ENCODE measurements around the gene CDKN1C.

The CDKN1C gene

DNA sequence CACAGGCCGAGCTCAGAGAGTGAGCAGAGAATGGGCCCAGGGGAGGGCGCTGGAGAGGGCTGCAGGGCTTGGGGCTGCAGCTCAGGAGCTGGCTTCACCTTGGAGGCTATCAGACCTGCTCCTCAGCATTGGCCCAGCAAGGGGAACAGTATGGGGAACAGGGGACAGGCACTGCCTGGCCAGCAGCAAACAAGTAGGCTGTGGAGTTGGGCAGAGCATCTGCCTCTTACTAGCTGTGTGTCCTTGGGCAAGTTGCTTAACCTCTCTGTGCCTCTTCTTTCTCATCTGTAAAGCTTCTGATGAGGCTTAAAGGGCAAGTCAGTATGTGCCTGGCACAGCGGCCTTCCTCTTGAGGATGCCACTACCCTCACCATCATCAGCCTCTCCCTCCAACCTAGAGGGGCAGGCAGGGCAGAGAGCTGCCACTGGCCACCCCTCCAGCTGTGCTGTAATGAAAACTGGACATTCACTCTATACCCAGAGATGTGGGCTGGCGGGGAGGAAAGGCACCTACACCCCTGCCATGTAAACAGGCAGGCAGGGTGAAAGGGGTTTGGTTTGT lies 7.5 kb upstream of the CDKN1C start:
- POLR2A ChIA-PET, result interaction anchor here (0.6 to 2.1 kb wide), 3 partner anchors 37 to 360 kb away, joined by 3 to 12 read pairs (median 10); partner anchors contain the start of gene PHLDA2
- Histone ChIP-seq H3K27ac (ENCODE audit: extremely low read depth, low read depth, low read length) (no peak overlapping the region), H3K9me3 (ENCODE audit: control insufficient read depth, insufficient read depth, low read depth, low read length) (no peaks in the 10 kb centered on the region), H3K4me3 (ENCODE audit: low read depth, low read length) (no peak overlapping the region), H3K4me1 (ENCODE audit: control insufficient read depth, insufficient read depth, low read length) (no peaks in the 10 kb centered on the region), H3K36me3 (ENCODE audit: control insufficient read depth in 2 of 2, insufficient read depth in 1 of 2, low read length in 2 of 2) (no peaks in the 10 kb centered on the region)
- CTCF ChIA-PET, result interaction anchor here (0.5 to 16.8 kb wide), 20 partner anchors 8 to 582 kb away, joined by 3 to 456 read pairs (median 4); a partner anchor contains a TSS
- peak; percentile 75; the same call in 1 of the 2 replicates for TF ChIP-seq ZNF768 (tag by site-specific recombination; IDR thresholded peaks at IDR 0.05)
- TF ChIP-seq, protein P1, sequence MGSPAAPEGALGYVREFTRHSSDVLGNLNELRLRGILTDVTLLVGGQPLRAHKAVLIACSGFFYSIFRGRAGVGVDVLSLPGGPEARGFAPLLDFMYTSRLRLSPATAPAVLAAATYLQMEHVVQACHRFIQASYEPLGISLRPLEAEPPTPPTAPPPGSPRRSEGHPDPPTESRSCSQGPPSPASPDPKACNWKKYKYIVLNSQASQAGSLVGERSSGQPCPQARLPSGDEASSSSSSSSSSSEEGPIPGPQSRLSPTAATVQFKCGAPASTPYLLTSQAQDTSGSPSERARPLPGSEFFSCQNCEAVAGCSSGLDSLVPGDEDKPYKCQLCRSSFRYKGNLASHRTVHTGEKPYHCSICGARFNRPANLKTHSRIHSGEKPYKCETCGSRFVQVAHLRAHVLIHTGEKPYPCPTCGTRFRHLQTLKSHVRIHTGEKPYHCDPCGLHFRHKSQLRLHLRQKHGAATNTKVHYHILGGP (tag by site-specific recombination; IDR thresholded peaks at IDR 0.05), result no peak

DNA sequence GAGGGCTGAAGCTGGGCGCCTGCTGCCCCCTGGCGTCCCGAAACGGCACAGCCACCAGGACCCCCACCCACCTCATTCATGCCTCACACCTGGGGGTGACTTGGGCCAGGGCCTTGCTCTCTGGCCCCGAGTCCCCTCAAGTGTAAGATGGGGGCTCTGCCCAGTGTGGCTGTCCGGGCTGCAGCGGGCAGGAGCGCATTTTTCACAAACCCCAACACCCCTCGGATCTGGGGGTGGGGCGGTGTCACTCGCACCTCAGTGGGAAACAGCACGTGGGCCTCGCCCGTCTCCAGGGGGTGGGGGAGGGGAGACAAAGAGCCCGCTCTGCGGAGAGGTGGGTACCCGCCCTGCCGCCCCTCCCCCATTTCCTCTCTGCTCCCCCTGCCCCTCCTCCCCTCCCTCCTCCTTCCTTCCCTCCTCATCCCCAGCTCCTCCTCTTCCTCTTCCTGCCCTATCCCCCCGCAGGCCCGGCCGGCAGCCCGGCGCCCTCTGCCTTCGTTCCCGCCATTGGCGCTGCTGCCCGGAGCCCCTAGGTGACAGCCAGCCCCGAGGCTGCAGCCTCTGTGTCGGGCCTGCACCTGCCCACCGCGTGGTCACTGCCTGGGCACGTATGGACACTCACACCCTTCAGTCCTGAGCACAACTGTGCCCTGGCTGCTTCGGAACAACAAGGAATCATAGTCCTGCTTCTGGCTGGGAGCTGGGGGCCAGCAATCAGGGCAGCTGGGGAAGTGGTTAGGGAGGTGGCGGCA lies 6.8 kb upstream of the CDKN1C start:
- no peaks in the 10 kb centered on the region for H3K4me1 ChIP-seq (ENCODE audit: control insufficient read depth, insufficient read depth, low read length)
- H3K27ac ChIP-seq (ENCODE audit: extremely low read depth, low read depth, low read length), result no peak overlapping the region
- no peak overlapping the region for H3K4me3 ChIP-seq (ENCODE audit: low read depth, low read length)
- no peaks in the 10 kb centered on the region for H3K9me3 ChIP-seq (ENCODE audit: control insufficient read depth, insufficient read depth, low read depth, low read length)
- ChIA-PET POLR2A (interaction anchor here (0.6 to 2.1 kb wide), 3 partner anchors 37 to 359 kb away, joined by 3 to 12 read pairs (median 10); partner anchors contain the start of gene PHLDA2), CTCF (interaction anchor here (0.5 to 16.8 kb wide), 28 partner anchors 8 to 581 kb away, joined by 3 to 456 read pairs (median 4); a partner anchor contains a TSS)
- H3K36me3 ChIP-seq (ENCODE audit: control insufficient read depth in 2 of 2, insufficient read depth in 1 of 2, low read length in 2 of 2), result no peaks in the 10 kb centered on the region
- TF ChIP-seq KLF16 (tag by site-specific recombination; IDR thresholded peaks at IDR 0.05), result peak; percentile 42; the same call in 1 of the 2 replicates
- TF ChIP-seq EGR2 (tag by site-specific recombination; IDR thresholded peaks at IDR 0.05; ENCODE audit: low read depth), result peak; percentile 61
- TF ChIP-seq ZNF776 (tag by site-specific recombination; IDR thresholded peaks at IDR 0.05; ENCODE audit: borderline replicate concordance), result no peak
- TF ChIP-seq ZNF791 (tag by site-specific recombination; IDR thresholded peaks at IDR 0.05), result no peak
- TF ChIP-seq REPIN1 (tag by site-specific recombination; IDR thresholded peaks at IDR 0.05; ENCODE audit: low read depth), result no peak
- no peak for TF ChIP-seq GFI1B (tag by site-specific recombination; IDR thresholded peaks at IDR 0.05)
- TF ChIP-seq ZNF292 (tag by site-specific recombination; IDR thresholded peaks at IDR 0.05; ENCODE audit: borderline replicate concordance, low read depth), result no peak
- TF ChIP-seq ZNF768 (tag by site-specific recombination; IDR thresholded peaks at IDR 0.05), result no peak
- TF ChIP-seq, protein P2, sequence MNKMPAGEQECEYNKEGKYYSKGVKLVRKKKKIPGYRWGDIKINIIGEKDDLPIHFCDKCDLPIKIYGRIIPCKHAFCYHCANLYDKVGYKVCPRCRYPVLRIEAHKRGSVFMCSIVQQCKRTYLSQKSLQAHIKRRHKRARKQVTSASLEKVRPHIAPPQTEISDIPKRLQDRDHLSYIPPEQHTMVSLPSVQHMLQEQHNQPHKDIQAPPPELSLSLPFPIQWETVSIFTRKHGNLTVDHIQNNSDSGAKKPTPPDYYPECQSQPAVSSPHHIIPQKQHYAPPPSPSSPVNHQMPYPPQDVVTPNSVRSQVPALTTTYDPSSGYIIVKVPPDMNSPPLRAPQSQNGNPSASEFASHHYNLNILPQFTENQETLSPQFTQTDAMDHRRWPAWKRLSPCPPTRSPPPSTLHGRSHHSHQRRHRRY (tag by site-specific recombination; IDR thresholded peaks at IDR 0.05), result no peak
- TF ChIP-seq, protein P3, sequence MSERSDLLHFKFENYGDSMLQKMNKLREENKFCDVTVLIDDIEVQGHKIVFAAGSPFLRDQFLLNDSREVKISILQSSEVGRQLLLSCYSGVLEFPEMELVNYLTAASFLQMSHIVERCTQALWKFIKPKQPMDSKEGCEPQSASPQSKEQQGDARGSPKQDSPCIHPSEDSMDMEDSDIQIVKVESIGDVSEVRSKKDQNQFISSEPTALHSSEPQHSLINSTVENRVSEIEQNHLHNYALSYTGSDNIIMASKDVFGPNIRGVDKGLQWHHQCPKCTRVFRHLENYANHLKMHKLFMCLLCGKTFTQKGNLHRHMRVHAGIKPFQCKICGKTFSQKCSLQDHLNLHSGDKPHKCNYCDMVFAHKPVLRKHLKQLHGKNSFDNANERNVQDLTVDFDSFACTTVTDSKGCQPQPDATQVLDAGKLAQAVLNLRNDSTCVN (tag by site-specific recombination; optimal IDR thresholded peaks at IDR 0.05), result no peak
- no peak for TF ChIP-seq ZNF629 (tag by site-specific recombination; IDR thresholded peaks at IDR 0.05)
- TF ChIP-seq ZNF830 (tag by site-specific recombination; IDR thresholded peaks at IDR 0.05; ENCODE audit: low read depth), result no peak
- no peak for TF ChIP-seq ZBTB1 (tag by site-specific recombination; IDR thresholded peaks at IDR 0.05)
- TF ChIP-seq, protein P4, sequence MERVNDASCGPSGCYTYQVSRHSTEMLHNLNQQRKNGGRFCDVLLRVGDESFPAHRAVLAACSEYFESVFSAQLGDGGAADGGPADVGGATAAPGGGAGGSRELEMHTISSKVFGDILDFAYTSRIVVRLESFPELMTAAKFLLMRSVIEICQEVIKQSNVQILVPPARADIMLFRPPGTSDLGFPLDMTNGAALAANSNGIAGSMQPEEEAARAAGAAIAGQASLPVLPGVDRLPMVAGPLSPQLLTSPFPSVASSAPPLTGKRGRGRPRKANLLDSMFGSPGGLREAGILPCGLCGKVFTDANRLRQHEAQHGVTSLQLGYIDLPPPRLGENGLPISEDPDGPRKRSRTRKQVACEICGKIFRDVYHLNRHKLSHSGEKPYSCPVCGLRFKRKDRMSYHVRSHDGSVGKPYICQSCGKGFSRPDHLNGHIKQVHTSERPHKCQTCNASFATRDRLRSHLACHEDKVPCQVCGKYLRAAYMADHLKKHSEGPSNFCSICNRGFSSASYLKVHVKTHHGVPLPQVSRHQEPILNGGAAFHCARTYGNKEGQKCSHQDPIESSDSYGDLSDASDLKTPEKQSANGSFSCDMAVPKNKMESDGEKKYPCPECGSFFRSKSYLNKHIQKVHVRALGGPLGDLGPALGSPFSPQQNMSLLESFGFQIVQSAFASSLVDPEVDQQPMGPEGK (tag by site-specific recombination; IDR thresholded peaks at IDR 0.05), result peak; percentile 61
- TF ChIP-seq ZNF211 (tag by site-specific recombination; IDR thresholded peaks at IDR 0.05; ENCODE audit: low read depth), result no peak
- TF ChIP-seq, protein P5, sequence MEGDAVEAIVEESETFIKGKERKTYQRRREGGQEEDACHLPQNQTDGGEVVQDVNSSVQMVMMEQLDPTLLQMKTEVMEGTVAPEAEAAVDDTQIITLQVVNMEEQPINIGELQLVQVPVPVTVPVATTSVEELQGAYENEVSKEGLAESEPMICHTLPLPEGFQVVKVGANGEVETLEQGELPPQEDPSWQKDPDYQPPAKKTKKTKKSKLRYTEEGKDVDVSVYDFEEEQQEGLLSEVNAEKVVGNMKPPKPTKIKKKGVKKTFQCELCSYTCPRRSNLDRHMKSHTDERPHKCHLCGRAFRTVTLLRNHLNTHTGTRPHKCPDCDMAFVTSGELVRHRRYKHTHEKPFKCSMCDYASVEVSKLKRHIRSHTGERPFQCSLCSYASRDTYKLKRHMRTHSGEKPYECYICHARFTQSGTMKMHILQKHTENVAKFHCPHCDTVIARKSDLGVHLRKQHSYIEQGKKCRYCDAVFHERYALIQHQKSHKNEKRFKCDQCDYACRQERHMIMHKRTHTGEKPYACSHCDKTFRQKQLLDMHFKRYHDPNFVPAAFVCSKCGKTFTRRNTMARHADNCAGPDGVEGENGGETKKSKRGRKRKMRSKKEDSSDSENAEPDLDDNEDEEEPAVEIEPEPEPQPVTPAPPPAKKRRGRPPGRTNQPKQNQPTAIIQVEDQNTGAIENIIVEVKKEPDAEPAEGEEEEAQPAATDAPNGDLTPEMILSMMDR (tag by site-specific recombination; IDR thresholded peaks at IDR 0.05), result peak; percentile 71
- TF ChIP-seq IKZF3 (tag by site-specific recombination; IDR thresholded peaks at IDR 0.05), result no peak
- peak; percentile 26; the same call in 1 of the 2 replicates for TF ChIP-seq KLF7 (tag by site-specific recombination; IDR thresholded peaks at IDR 0.05; ENCODE audit: borderline replicate concordance)
- TF ChIP-seq RBAK (tag by site-specific recombination; IDR thresholded peaks at IDR 0.05), result no peak
- TF ChIP-seq ZNF529 (tag by site-specific recombination; IDR thresholded peaks at IDR 0.05; ENCODE audit: insufficient replicate concordance), result no peak
- TF ChIP-seq, protein P6, sequence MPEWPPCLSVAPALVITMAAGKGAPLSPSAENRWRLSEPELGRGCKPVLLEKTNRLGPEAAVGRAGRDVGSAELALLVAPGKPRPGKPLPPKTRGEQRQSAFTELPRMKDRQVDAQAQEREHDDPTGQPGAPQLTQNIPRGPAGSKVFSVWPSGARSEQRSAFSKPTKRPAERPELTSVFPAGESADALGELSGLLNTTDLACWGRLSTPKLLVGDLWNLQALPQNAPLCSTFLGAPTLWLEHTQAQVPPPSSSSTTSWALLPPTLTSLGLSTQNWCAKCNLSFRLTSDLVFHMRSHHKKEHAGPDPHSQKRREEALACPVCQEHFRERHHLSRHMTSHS (tag by site-specific recombination; IDR thresholded peaks at IDR 0.05), result no peak
- peak; percentile 59 for TF ChIP-seq GLIS1 (tag by site-specific recombination; IDR thresholded peaks at IDR 0.05)
